Peyer's patch (tissue), 4 donors: ENCODE measurements around the gene C1QL3. TPM values are rescaled to one million over a fixed set of nuclear protein-coding genes. Genes with fewer than 3 reads are reported as not detected.
A peak's percentile ranks its signal among the peaks of the same experiment; 100 is the strongest.

Experiments
- DNase-seq, 3 donors: peaks; one replicate each; pipeline ENCODE4 v3.0.0-alpha.2; 2017 to 2019
- H3K27ac ChIP-seq, 4 donors: fragments of 200-600 bp; sonication (generic); one replicate each; pipeline ENCODE4 v1.5.1; 2016 to 2019
- H3K27me3 ChIP-seq, 2 donors: fragments of 200-600 bp; sonication (generic); one replicate each; pipeline ENCODE4 v1.5.1; 2019
- H3K36me3 ChIP-seq, 3 donors: fragments of 200-600 bp; sonication (generic); one replicate each; pipeline ENCODE4 v1.5.1; 2016 to 2019
- H3K4me1 ChIP-seq, 4 donors: fragments of 200-600 bp; sonication (generic); one replicate each; pipeline ENCODE4 v1.5.1; 2016 to 2019
- H3K4me3 ChIP-seq, 4 donors: fragments of 200-600 bp; sonication (generic); 1 replicate in 3 of 4; 2 replicates in 1 of 4; pipeline ENCODE4 v1.5.1; 2016 to 2019; ENCODE audit warnings: mild to moderate bottlenecking in 1 of 4
- H3K9me3 ChIP-seq, 4 donors: fragments of 200-600 bp; sonication (generic); one replicate each; pipeline ENCODE4 v1.5.1; 2016 to 2019; ENCODE audit warnings: mild to moderate bottlenecking in 1 of 4
- POLR2A ChIP-seq, 2 donors: fragments of 450-650 bp; IDR thresholded peaks; one replicate each; pipeline ENCODE4 v1.5.1; 2017; ENCODE audit warnings: antibody characterized with exemption in 2 of 2, mild to moderate bottlenecking in 2 of 2, moderate library complexity in 2 of 2
- total RNA-seq, 4 donors: library from RNA; depleted of rRNA; stranded (reverse); fragments of >200 nt; gene quantifications; one replicate each; pipeline ENCODE4 v1.1.0, GENCODE V29; 2016
- TF ChIP-seq, protein P1 (sequence below), 6 experiments: fragments of 450-650 bp in 4 of 6; fragments of 200-600 bp in 2 of 6; sonication (generic) in 1 of 6; IDR thresholded peaks; one replicate each; pipeline ENCODE4 v1.5.1; 2017 to 2019; ENCODE audit warnings: antibody characterized with exemption in 6 of 6, mild to moderate bottlenecking in 3 of 6, moderate library complexity in 1 of 6

C1QL3 gene
- total RNA-seq, 4 donors from 2014 or later, result not detected

DNA sequence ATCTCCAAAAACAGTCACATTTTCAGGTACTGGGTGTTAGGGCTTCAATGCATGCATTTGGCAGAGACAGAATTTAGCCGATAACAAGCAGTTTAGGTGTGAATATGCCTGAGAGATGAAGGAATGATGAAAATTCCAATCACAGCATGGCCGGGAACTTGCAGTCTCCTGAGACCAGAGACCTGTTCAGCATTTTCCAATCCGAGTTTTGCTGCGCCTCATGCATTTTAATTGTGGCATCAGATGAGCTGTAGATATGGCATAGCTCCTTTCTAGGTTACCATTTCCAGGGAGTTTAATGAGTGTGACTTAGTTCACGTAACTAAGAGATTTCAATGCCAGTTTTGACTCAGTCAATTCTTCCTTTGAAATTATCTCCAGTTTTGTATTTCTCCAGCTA is 14.5 kb upstream of the C1QL3 start:
- H3K27ac ChIP-seq, result no peak overlapping the region
- TF ChIP-seq POLR2A (IDR thresholded peaks at IDR 0.05), result no peak
- TF ChIP-seq, protein P1, sequence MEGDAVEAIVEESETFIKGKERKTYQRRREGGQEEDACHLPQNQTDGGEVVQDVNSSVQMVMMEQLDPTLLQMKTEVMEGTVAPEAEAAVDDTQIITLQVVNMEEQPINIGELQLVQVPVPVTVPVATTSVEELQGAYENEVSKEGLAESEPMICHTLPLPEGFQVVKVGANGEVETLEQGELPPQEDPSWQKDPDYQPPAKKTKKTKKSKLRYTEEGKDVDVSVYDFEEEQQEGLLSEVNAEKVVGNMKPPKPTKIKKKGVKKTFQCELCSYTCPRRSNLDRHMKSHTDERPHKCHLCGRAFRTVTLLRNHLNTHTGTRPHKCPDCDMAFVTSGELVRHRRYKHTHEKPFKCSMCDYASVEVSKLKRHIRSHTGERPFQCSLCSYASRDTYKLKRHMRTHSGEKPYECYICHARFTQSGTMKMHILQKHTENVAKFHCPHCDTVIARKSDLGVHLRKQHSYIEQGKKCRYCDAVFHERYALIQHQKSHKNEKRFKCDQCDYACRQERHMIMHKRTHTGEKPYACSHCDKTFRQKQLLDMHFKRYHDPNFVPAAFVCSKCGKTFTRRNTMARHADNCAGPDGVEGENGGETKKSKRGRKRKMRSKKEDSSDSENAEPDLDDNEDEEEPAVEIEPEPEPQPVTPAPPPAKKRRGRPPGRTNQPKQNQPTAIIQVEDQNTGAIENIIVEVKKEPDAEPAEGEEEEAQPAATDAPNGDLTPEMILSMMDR (IDR thresholded peaks at IDR 0.05), result no peak
- no peak for DNase-seq

DNA sequence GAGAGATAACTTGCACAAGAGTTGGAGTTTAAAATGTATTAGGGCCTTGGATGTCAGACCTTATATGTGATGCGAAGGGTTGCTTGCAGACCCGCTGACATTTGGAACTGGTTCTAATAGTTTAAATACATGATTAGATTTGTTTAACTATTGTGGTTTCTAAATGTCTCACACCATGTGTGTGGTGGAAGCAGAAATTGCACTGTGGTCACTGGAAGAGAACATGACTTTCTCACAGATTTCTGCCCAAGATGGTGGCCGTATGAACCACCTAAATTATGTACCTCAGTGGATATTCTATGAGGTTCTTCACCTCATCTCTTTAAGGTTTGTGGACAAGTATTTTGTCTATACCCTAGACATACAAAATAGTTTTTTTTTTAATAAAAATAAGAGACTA is 8.2 kb upstream of the C1QL3 start:
- no peaks in the 10 kb centered on the region for H3K9me3 ChIP-seq
- H3K36me3 ChIP-seq, result no peaks in the 10 kb centered on the region
- no peaks in the 10 kb centered on the region for H3K4me1 ChIP-seq
- H3K27me3 ChIP-seq, result no peaks in the 10 kb centered on the region
- DNase-seq, result no peak
- H3K27ac ChIP-seq, result no peak overlapping the region
- no peak overlapping the region for H3K4me3 ChIP-seq
- no peak for TF ChIP-seq POLR2A (IDR thresholded peaks at IDR 0.05)
- TF ChIP-seq, protein P1 (IDR thresholded peaks at IDR 0.05), result no peak

More for the DNA sequence above, 14.5 kb upstream of the C1QL3 start:
- Histone ChIP-seq H3K9me3 (no peaks in the 10 kb centered on the region), H3K36me3 (no peaks in the 10 kb centered on the region), H3K4me1 (no peaks in the 10 kb centered on the region), H3K27me3 (no peaks in the 10 kb centered on the region), H3K4me3 (no peak overlapping the region)

DNA sequence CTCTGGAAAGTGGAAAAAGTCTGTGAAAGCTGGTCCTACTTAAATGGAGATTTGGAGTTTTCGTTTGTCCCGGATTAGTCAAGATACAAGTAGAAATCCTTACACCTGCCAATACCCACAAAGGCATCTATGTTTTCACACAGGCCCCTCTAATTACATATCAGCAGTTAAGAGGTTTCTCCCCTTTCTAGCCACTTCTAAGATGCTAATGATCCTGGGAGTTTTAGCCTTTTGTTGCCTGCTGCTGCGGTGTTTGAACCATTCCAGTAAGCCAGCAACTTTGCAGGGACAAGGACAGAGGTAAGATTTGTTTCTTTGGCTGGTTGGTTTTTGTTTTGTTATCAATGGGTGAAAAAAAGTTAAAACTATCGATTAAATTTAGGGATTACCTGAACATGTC is 5.8 kb upstream of the C1QL3 start:
- Histone ChIP-seq H3K4me1 (no peaks in the 10 kb centered on the region), H3K27ac (no peak overlapping the region), H3K4me3 (no peak overlapping the region), H3K9me3 (no peaks in the 10 kb centered on the region), H3K36me3 (no peaks in the 10 kb centered on the region), H3K27me3 (no peaks in the 10 kb centered on the region)
- no peak for TF ChIP-seq POLR2A (IDR thresholded peaks at IDR 0.05)
- TF ChIP-seq, protein P1 (IDR thresholded peaks at IDR 0.05), result no peak
- DNase-seq, result no peak

DNA sequence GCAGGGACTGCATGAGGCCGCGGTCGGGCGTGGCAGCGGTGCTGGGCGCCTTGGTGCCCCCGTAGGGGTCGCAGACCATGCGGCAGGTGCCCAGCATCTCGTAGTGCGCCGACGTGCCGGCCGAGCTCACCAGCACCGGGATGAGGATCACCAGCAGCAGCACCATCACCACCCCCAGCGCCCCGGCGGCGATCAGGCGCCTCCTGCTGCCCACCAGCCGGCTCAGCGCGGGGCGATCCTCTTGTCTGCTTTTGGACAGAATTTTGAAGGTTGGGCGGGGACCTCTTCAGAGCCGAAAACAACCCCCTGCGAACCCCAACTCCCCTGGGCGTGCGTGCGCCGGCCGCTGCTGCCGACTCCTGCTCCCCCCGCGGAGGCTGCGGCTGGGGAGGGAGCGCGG is 779 bp downstream of the C1QL3 start:
- DNase-seq, result peak in 1 of 3 donors; percentile 51
- Histone ChIP-seq H3K4me3 (peak overlapping the region; percentile 15 to 58 (median 48)), H3K36me3 (no peaks in the 10 kb centered on the region)

DNA sequence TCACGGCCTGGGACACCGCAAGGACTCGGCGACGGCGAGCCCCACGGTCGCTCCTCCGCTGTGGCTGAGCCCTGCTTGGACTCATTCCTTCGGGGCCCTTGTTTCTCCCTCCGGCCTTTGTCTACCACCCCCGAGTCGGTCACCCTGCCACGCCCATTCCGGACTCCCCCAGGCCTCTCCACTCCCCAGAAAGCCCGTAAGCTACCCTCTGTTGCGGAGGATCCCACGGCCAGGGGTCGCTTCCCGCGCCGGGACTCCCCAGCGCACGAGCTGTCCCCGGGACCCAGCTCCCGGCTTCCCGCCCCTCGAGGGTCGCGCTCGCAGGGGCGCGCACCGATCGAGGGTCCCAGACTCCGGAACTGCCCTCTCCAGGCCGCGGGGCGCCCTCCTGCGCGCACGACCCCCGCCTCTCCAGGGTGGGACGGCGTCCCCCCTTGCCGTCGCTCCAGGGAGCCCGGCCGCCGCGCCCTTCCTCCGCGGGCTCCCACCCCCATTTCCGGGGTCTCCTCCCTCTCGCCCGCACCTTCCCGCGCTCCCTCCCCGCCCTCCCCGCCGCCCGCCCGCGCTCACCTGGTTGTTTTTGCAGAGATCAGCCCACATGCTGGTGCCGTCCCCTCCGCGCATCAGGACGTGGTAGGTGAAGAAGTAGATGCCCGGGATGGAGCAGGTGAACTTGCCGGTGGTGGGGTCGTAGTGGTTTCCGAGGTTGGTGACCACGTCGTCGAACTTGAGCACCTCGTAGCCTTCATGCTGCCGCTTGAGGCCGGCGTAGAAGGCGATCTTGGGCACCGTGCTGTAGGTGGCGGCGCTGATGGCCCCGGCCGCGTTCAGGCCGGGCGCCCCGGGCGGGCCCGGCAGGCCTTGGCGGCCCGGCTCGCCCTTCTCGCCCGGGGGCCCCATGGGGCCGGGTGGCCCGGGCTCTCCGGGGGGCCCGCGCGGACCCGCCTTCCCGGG is 1.5 kb downstream of the C1QL3 start:
- peak in 1 of 3 donors; percentile 47 for DNase-seq
- no peak overlapping the region for H3K27ac ChIP-seq
- peaks cover 0 to 25% of the 10 kb centered on the region in 2 donors for H3K27me3 ChIP-seq
- H3K36me3 ChIP-seq, result no peaks in the 10 kb centered on the region
- peak overlapping the region in 3 of 4 donors; percentile 44 to 58 (median 53) for H3K4me3 ChIP-seq
- TF ChIP-seq POLR2A (IDR thresholded peaks at IDR 0.05), result no peak
- TF ChIP-seq, protein P1 (IDR thresholded peaks at IDR 0.05), result no peak
- H3K4me1 ChIP-seq, result peaks cover 0 to 24% (median 14%) of the 10 kb centered on the region in 4 donors
- H3K9me3 ChIP-seq, result no peaks in the 10 kb centered on the region

More for the DNA sequence above, 779 bp downstream of the C1QL3 start:
- Histone ChIP-seq H3K9me3 (no peaks in the 10 kb centered on the region), H3K27me3 (peaks cover 0 to 25% of the 10 kb centered on the region in 2 donors), H3K27ac (no peak overlapping the region), H3K4me1 (peaks cover 0 to 24% (median 14%) of the 10 kb centered on the region in 4 donors)
- TF ChIP-seq, protein P1 (IDR thresholded peaks at IDR 0.05), result no peak
- TF ChIP-seq POLR2A (IDR thresholded peaks at IDR 0.05), result no peak
